NCI-H1048 (cell line): ENCODE data around the gene SCN4B.
"Not testable (repeated sequence)": the region's sequence is repeated elsewhere in the genome, so short reads cannot be mapped to it uniquely, and the experiment has no call there.

ENCODE experiments used
- DNase-seq: peaks from one replicate; lab custom pipeline; 2025; lab: John Stamatoyannopoulos, UW

The SCN4B gene

GRCh38 chr11:118152552-118153471, at the start of gene SCN4B:
Gene SCN4B (minus strand): TSS chr11:118152823. CDS start chr11:118152673, 150 bp downstream.
- DNase-seq: peak; percentile 19

GRCh38 chr11:118201966-118202365, 49.3 kb upstream of the SCN4B start:
- DNase-seq: no peak

- no peak for DNase-seq
Observed at GRCh38 chr11:118200901-118201680, 48.5 kb upstream of the SCN4B start.

- DNase-seq: no peak
Observed at GRCh38 chr11:118200497-118200896, 47.9 kb upstream of the SCN4B start.

- no peak for DNase-seq
Observed at GRCh38 chr11:118199135-118199534, 46.5 kb upstream of the SCN4B start.

- no peak for DNase-seq
Observed at GRCh38 chr11:118198370-118198769, 45.7 kb upstream of the SCN4B start.

- DNase-seq: no peak
Observed at GRCh38 chr11:118194835-118195627, 42.4 kb upstream of the SCN4B start.

GRCh38 chr11:118193910-118194566, 41.4 kb upstream of the SCN4B start:
- no peak for DNase-seq

- not testable (repeated sequence) for DNase-seq
Observed at GRCh38 chr11:118192817-118193216, 40.2 kb upstream of the SCN4B start.

GRCh38 chr11:118190942-118191506, 38.4 kb upstream of the SCN4B start:
- not testable (repeated sequence) for DNase-seq

- no peak for DNase-seq
Observed at GRCh38 chr11:118186346-118187107, 33.9 kb upstream of the SCN4B start.

- DNase-seq: no peak
Observed at GRCh38 chr11:118184784-118185579, 32.4 kb upstream of the SCN4B start.

- DNase-seq: not testable (repeated sequence)
Observed at GRCh38 chr11:118183691-118184090, 31.1 kb upstream of the SCN4B start.

- DNase-seq: no peak
Observed at GRCh38 chr11:118180300-118180703, 27.7 kb upstream of the SCN4B start.

GRCh38 chr11:118176778-118177134, 24.1 kb upstream of the SCN4B start:
- no peak for DNase-seq

GRCh38 chr11:118175993-118176777, 23.6 kb upstream of the SCN4B start, which contains the start of gene SCN2B:
Gene SCN2B (minus strand): TSS chr11:118176639. CDS start chr11:118176431, 208 bp downstream.
- DNase-seq: no peak

- DNase-seq: no peak
Observed at GRCh38 chr11:118175031-118175992, 22.7 kb upstream of the SCN4B start.
